GM12892 (cell line): ENCODE results near the gene NLRC5.

ENCODE experiments used
- POLR2A ChIP-seq: IDR thresholded peaks from 2 replicates; pipeline ENCODE4 v1.6.1; 2011; ENCODE audit warnings: low read depth, low read length, control low read depth
- POLR2AphosphoS5 ChIP-seq: IDR thresholded peaks from 2 replicates; pipeline ENCODE4 v1.6.1; 2011; ENCODE audit warnings: low read depth, low read length, control low read depth

DNA sequence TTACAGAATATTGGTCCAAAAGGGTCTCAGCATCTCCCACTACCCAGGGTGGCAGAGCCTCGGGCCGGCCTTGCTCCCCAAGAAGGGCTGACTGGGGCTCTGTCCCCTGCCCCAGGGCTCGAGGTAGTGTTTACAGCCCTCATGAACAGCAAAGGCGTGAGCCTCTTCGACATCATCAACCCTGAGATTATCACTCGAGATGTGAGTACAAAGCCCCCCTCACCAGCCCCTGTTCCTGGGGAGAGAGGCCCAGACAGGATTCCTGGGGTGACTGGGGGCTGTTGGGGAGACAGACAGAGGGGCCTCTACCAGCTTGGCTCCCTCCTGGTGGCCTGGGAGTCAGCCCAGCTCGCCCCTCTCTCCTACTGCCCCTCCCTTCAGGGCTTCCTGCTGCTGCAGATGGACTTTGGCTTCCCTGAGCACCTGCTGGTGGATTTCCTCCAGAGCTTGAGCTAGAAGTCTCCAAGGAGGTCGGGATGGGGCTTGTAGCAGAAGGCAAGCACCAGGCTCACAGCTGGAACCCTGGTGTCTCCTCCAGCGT lies 6.1 kb upstream of the NLRC5 start:
- TF ChIP-seq POLR2A = no peak
- TF ChIP-seq POLR2AphosphoS5 = no peak
